Measurements from ENCODE around the gene MS4A10. TPM values are rescaled to one million over a fixed set of nuclear protein-coding genes. Genes with fewer than 3 reads are reported as not detected.

The MS4A10 gene
- total RNA-seq, 1 donor from 2014 or later: not detected

GRCh38 chr11:60775420-60775961 lies 9.6 kb upstream of the MS4A10 start:
- peaks cover 10% of the 10 kb centered on the region for H3K27me3 Mint-ChIP-seq (ENCODE audit: unreplicated experiment)
- no peak overlapping the region for H3K27ac Mint-ChIP-seq (ENCODE audit: unreplicated experiment)
- H3K9me3 Mint-ChIP-seq (ENCODE audit: unreplicated experiment): no peaks in the 10 kb centered on the region
- peak; percentile 90 for DNase-seq (ENCODE audit: low spot score)
- no peaks in the 10 kb centered on the region for H3K36me3 Mint-ChIP-seq (ENCODE audit: low read depth, unreplicated experiment)
- no peak overlapping the region for H3K4me3 Mint-ChIP-seq (ENCODE audit: unreplicated experiment)
- TF ChIP-seq CTCF (IDR thresholded peaks at IDR 0.05; ENCODE audit: unreplicated experiment): peak; percentile 90
- no peaks in the 10 kb centered on the region for H3K4me1 Mint-ChIP-seq (ENCODE audit: unreplicated experiment)

- H3K9me3 Mint-ChIP-seq (ENCODE audit: unreplicated experiment): no peaks in the 10 kb centered on the region
- peaks cover 7% of the 10 kb centered on the region for H3K27me3 Mint-ChIP-seq (ENCODE audit: unreplicated experiment)
- TF ChIP-seq CTCF (IDR thresholded peaks at IDR 0.05; ENCODE audit: unreplicated experiment): no peak
- H3K27ac Mint-ChIP-seq (ENCODE audit: unreplicated experiment): no peak overlapping the region
- DNase-seq (ENCODE audit: low spot score): no peak
- no peak overlapping the region for H3K4me3 Mint-ChIP-seq (ENCODE audit: unreplicated experiment)
- H3K4me1 Mint-ChIP-seq (ENCODE audit: unreplicated experiment): no peaks in the 10 kb centered on the region
- no peaks in the 10 kb centered on the region for H3K36me3 Mint-ChIP-seq (ENCODE audit: low read depth, unreplicated experiment)
These were observed 9.0 kb upstream of the MS4A10 start for GRCh38 chr11:60776167-60776566.

GRCh38 chr11:60777106-60777505 lies 8.0 kb upstream of the MS4A10 start:
- Mint-ChIP-seq H3K4me1 (ENCODE audit: unreplicated experiment) (no peaks in the 10 kb centered on the region), H3K9me3 (ENCODE audit: unreplicated experiment) (no peaks in the 10 kb centered on the region), H3K27me3 (ENCODE audit: unreplicated experiment) (peaks cover 5% of the 10 kb centered on the region), H3K36me3 (ENCODE audit: low read depth, unreplicated experiment) (no peaks in the 10 kb centered on the region), H3K4me3 (ENCODE audit: unreplicated experiment) (no peak overlapping the region), H3K27ac (ENCODE audit: unreplicated experiment) (no peak overlapping the region)
- DNase-seq (ENCODE audit: low spot score): no peak
- TF ChIP-seq CTCF (IDR thresholded peaks at IDR 0.05; ENCODE audit: unreplicated experiment): no peak

GRCh38 chr11:60777572-60777971 lies 7.6 kb upstream of the MS4A10 start:
- Mint-ChIP-seq H3K9me3 (ENCODE audit: unreplicated experiment) (no peaks in the 10 kb centered on the region), H3K27ac (ENCODE audit: unreplicated experiment) (no peak overlapping the region), H3K4me3 (ENCODE audit: unreplicated experiment) (no peak overlapping the region), H3K36me3 (ENCODE audit: low read depth, unreplicated experiment) (no peaks in the 10 kb centered on the region), H3K4me1 (ENCODE audit: unreplicated experiment) (no peaks in the 10 kb centered on the region), H3K27me3 (ENCODE audit: unreplicated experiment) (peaks cover 5% of the 10 kb centered on the region)
- TF ChIP-seq CTCF (IDR thresholded peaks at IDR 0.05; ENCODE audit: unreplicated experiment): no peak
- no peak for DNase-seq (ENCODE audit: low spot score)

- Mint-ChIP-seq H3K9me3 (ENCODE audit: unreplicated experiment) (no peaks in the 10 kb centered on the region), H3K27ac (ENCODE audit: unreplicated experiment) (no peak overlapping the region)
These were observed 5.1 kb upstream of the MS4A10 start for GRCh38 chr11:60780065-60780464.

More at GRCh38 chr11:60780065-60780464, 5.1 kb upstream of the MS4A10 start:
- Mint-ChIP-seq H3K4me1 (ENCODE audit: unreplicated experiment) (no peaks in the 10 kb centered on the region), H3K4me3 (ENCODE audit: unreplicated experiment) (no peak overlapping the region), H3K27me3 (ENCODE audit: unreplicated experiment) (no peaks in the 10 kb centered on the region), H3K36me3 (ENCODE audit: low read depth, unreplicated experiment) (no peaks in the 10 kb centered on the region)
- no peak for TF ChIP-seq CTCF (IDR thresholded peaks at IDR 0.05; ENCODE audit: unreplicated experiment)
- no peak for DNase-seq (ENCODE audit: low spot score)
